Activated naive CD4-positive, alpha-beta T cell treated with anti-CD3 and anti-CD28 coated beads, Interleukin-2, amount 50 U/mL, for 16 hours (primary cell): ENCODE data around the gene SMAD2.

Experiments used
- DNase-seq: peaks from one replicate; pipeline ENCODE4 v3.0.0-alpha.2; 2020

Gene SMAD2

GRCh38 chr18:47893939-47894699 lies 36.3 kb downstream of the SMAD2 start:
- DNase-seq = no peak

DNA sequence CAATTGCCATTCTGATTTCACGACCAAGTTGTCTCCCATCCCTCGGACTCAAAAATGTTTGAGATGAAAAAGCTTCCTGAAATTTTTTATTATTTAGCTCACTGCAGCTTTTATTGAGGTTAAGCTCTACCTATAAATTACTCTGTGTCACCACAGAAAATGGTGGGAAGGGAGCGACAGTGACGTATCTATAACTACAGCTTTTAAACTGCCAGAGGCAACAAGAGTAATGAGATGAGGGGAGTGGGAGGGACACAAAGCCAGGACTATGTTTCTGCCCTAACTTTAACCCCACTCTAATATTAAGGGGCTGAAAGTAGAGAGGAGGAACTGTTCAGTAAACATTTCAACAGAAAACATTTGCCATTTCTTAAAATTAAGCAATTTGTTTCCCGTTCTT lies 37.4 kb downstream of the SMAD2 start:
- DNase-seq = no peak

- no peak for DNase-seq
Measured at GRCh38 chr18:47888156-47888555, 42.3 kb downstream of the SMAD2 start.

DNA sequence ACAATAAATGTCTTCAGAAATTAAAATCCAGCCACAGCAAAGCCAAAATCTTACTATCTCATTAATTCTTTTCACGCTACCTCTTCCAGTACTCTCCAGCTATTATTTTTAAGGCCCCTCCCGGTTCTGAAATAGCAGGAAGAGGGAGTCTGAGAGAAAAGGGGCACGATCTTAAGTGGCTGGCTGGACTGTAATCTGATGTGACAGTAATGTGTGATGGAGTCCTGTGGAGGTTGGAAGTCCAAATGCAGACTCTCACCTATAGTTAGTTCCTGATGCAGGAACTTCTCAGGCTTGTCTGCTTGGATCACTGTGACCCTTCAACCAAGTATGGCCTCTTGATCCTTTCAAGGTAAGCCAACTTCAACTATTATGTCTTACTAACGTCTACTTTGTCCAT lies 43.2 kb downstream of the SMAD2 start:
- no peak for DNase-seq

DNA sequence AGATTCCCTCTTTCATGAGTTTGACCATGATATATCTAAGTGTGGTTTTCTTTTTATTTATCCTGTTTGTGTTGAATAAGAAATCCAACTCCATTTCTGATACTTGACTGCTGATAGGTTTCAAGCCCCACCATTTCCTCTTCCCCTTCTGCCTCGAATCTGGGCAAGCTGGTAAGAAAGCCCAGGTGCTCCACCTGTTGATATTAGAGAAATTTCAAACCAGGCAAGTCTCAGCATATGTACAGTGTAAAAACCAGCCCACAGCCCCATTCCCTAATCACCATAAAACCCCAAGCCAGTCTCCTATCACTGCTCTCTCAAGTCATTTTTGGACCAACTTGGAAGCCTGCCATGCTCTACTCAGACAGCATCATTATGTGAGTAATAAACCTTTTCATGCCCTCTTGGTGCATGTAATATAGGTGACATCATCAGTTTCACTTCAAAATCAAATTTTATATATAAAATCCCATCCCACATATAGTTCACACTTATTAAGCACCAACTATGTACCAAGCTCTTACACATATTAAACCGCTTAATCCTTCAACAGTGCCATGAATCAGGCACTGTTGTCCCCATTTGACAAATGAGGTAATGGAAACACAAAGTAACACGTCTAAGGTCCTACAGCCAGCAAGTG lies 46.6 kb downstream of the SMAD2 start:
- DNase-seq = peak; percentile 32

DNA sequence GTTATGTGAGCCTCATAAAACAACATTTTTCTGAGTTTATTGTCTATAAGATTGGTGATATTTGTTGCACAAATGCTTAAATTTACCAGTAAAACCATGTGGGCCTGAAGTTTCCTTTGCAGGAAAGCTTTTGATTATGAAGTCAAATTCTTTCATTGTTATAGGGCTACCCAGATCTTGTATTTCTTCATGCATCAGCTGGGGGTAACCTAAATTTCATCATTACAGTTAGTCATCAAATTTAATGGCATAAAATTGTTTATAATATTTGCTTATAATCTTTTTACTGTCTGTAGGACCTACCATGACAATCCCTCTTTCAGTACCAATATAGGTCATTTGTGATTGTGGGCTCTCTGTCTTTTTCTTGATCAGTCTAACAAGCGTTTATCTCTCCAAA lies 47.8 kb downstream of the SMAD2 start:
- DNase-seq = no peak

DNA sequence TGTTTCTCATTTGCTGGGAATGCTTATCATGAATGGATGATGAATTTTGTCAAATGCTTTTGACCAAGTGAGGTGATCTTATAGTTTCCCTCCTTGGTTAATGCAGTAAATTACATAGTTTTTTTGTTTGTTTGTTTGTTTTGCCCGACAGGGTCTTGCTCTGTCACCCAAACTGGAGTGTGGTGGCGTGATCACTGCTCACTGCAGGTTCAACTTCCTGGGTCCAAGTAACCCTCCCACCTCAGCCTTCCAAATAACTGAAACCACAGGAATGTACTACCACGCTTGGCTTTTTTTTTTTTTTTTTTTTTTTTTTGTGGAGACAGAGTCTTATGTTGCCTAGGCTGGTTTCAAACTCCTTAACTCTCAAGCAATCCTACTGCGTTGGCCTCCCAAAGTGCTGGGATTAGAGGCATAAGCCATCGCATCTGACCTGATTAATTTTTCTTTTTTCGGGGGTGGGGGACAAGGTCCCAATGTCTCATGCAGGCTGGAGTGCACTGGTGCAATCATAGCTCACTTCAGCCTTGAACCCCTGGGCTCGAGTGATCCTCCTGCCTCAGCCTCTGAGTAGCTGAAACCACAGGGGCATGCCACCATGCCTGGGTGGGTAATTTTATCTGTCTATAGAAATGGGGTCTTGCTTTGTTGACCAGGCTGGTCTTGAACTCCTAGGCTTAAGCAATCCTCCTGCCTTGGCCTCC lies 48.6 kb downstream of the SMAD2 start:
- no peak for DNase-seq

DNA sequence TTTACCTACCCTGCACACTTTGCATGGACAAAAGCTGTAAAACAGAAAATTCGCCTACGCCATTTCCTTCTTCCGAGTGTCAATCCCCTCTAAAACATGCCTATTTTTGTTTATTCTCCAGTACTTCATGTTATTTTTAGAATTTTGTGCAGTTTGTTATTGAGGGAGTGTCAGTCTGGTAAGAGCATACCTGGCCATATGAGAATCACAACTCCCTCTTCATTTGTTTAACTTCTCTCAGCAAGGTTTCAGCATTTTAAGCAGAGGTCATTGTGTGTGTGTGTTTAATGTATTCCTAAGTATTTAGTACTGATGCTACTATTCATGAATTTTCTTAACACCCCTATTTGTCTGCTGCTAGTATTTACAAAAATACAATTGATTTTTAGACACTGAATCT lies 49.4 kb downstream of the SMAD2 start:
- no peak for DNase-seq

- no peak for DNase-seq
Measured at GRCh38 chr18:47877892-47878291, 52.6 kb downstream of the SMAD2 start.

DNA sequence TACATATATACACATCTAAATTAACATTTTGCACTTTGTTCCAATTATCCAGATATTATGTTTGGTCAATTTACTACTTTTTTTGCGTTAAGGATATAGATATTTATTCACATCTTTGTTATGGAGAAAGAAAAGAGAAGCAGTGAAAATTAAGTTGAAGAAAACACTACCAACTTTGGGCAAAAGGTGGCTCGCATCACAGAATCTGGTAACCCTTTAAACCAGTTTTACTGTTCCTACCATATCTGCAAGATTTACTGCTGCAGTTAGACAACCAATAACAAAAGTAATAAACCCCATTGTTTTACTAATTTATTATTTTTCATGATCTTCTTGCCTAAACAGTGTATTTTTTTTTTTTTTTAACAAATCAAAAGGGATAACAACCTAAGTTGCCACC lies 53.6 kb downstream of the SMAD2 start:
- DNase-seq = no peak

DNA sequence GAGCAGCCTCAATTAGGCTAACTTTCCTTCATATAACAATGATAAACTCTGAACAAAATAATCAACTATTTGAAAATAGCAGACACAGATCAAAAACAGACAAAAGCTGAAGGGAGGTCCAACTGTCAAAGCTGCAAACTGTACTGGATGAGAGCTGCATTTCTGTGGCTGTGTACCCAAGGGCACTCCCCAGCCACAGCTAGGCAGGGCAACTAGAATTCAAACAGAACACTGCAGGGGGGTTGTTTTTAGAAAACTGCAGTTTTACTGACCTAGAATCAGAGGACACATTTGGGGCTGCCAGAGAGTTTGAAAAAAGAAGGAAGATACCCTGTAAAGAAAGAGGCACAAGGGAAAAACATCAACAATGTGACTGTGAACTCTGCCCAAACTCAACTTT lies 56.8 kb downstream of the SMAD2 start:
- DNase-seq = no peak

DNA sequence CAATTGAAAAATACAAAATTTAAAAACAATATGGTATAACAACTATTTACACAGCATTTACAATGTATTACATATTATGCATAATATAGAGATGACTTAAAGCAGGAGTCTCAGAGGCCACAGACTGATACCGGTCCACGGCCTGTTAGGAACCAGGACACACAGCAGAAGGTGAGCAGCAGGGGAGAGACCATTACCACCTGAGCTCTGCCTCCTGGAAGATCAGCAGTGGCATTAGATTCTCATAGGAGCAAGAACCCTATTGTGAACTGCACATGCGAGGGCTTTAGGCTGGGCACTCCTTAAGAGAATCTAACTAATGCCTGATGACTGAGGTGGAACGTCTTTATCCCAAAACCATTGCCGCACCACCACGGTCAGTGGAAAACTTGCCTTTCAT lies 58.0 kb downstream of the SMAD2 start:
- DNase-seq = no peak

DNA sequence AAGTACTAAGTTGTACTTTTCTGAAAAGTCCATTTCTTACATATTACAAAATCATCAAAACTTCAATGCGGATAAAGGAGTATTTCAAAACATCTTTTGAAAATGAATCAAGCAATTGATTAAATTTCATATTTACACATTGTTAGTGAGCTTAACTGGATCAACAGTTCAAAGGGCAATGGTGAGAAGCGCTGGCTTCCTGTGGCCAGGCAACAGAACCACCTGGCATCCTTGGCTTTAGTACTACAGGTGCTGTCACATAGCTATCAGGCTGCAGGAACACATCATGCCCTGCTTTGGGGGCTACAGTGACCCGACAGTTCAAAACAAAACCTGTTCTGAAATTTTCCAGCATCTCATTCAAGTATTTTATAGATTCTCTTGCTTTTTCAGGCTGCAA lies 59.2 kb downstream of the SMAD2 start:
- DNase-seq = no peak

DNA sequence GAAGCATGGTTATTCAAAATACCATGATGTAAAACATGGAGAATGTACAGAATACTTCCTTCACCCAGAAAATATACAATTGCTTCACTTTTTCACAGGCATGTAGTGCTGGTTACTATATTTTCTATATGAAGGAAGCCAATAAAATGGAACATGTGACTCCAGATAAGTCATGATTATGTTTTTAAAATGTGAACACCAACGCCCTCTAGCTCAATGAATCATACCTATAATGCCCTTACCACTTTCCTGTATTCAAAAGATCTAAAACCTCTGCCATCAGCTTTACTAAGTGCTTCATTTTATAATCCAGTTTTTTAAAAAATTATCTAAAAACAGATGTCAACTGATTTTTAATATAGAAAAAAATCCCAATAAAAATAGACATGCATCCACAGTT lies 59.9 kb downstream of the SMAD2 start:
- no peak for DNase-seq

- DNase-seq = no peak
Measured at GRCh38 chr18:47868744-47869143, 61.7 kb downstream of the SMAD2 start.

DNA sequence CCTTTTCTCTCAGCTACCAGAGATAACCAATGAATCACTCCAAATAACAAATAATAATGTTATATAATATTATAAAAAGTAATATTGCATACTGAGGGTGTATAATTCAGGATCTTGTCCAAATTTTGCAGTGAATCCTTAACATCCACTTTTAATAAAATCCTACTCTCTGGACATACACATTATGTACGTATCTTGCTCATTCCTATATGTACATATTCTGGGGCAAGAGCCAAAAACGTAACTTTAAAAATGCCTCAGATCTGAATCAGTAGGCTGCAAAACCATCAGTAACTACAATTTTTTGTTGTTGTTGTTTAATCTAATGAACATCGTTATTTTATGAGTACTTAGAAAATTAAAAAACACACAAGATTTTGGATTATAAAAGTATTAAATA lies 65.3 kb downstream of the SMAD2 start:
- no peak for DNase-seq

GRCh38 chr18:47863041-47863440 lies 67.4 kb downstream of the SMAD2 start:
- no peak for DNase-seq

DNA sequence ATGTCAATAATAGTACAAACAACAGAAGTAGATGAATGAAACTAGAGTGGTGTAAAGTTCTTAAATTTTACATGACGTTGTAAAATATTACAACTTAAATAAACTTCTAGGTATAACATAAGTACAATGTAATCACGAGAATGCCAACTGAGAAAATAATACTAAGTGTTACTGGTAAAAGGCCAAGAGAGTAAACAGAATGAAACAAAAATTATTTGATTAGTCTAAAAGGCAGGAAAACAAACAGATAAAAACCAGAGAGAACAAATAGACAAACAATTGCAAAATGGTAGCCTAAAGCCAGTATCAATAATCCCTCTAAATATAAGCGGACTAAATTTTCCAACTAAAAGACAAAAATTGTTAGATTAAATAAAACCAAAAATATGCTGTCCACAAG lies 71.9 kb downstream of the SMAD2 start:
- DNase-seq = no peak

GRCh38 chr18:47847635-47848034 lies 82.8 kb downstream of the SMAD2 start:
- no peak for DNase-seq

DNA sequence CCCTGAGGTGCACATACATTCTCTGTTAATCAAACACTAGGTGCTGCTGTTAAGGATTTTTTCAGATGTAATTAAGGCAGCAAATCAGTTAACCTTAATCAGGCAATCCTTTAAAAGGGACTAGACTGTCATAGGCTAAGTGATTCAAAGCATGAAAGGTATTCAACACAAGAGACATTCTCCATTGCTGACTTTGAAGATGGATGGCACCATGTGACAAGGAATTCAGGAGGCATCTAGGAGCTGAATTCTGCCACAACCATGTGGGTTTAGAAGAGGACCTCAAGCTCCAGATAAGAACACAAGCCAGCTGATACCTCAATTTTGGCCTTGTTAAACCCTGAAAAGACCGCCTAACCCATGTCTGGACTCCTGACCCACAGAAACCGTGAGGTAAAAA lies 84.0 kb downstream of the SMAD2 start:
- DNase-seq = no peak

- no peak for DNase-seq
Measured at GRCh38 chr18:47844828-47845498, 85.5 kb downstream of the SMAD2 start.

DNA sequence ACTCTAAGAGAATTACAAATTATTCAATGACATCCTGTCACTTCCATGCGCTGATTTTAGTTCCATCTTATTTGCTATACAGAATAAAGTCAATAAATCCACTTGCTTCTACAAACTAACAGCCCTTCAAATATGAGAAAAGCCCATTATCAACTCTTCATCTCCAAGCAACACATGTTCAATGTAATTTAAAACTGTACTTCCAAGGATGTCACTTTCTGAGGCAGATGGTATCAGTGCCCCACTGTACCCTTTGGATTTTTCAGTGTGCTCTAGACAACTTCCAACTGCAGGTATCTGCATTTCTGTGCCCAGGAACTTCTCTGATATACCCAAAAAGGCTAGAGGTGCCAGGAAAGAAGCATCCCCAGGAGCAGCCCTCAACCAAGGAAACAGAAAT lies 87.6 kb downstream of the SMAD2 start:
- DNase-seq = no peak

DNA sequence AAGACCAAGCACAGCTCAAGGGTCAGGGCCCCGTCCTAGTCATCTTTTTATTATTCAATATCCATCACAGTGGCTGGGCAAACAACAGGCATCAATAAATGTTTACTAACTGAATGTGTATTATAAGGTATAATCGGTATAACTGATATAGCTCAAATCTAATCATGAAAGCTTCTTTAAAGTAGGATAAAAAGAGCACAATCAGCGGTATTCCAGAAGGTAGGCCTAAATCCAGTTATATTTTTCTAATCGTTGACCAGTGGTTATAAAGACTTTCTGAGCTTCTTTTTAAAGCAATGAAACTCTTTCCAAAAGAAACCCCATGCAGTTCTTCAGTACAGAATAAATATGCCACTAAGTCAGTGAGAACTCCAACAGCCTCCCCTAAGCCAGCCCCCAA lies 92.1 kb downstream of the SMAD2 start:
- DNase-seq = no peak

GRCh38 chr18:47832348-47832747 lies 98.1 kb downstream of the SMAD2 start:
- DNase-seq = no peak
